Activated CD4-positive, alpha-beta memory T cell treated with anti-CD3 and anti-CD28 coated beads for 36 hours (primary cell): ENCODE results near the gene HUS1. TPM values are rescaled to one million over a fixed set of nuclear protein-coding genes. Genes with fewer than 3 reads are reported as not detected.
A peak's percentile ranks its signal among the peaks of the same experiment; 100 is the strongest.

Experiments
- CTCF ChIA-PET: fragments of 350-600 bp; sonication (Branson Sonifier 250); formaldehyde crosslinking; loops from one replicate; lab custom pipeline; 2021; ENCODE audit warnings: antibody characterized with exemption, inconsistent platforms; lab: Charles Lee
- POLR2A ChIA-PET: fragments of 350-600 bp; sonication (Branson Sonifier 250); formaldehyde crosslinking; loops from one replicate; lab custom pipeline; 2021; ENCODE audit warnings: antibody characterized with exemption; lab: Charles Lee
- DNase-seq: peaks from one replicate; pipeline ENCODE4 v3.0.0-alpha.2; 2020
- H3K27ac Mint-ChIP-seq: one replicate; pipeline ENCODE4 v1.8.0; 2021; ENCODE audit warnings: mixed read lengths
- H3K27me3 Mint-ChIP-seq: one replicate; pipeline ENCODE4 v1.8.0; 2021; ENCODE audit warnings: mixed read lengths
- H3K36me3 Mint-ChIP-seq: one replicate; pipeline ENCODE4 v1.8.0; 2021; ENCODE audit warnings: mixed read lengths
- H3K4me1 Mint-ChIP-seq: one replicate; pipeline ENCODE4 v1.8.0; 2021; ENCODE audit warnings: low read depth, mixed read lengths
- H3K4me3 Mint-ChIP-seq: one replicate; pipeline ENCODE4 v1.8.0; 2021; ENCODE audit warnings: mild to moderate bottlenecking, mixed read lengths
- H3K9me3 Mint-ChIP-seq: one replicate; pipeline ENCODE4 v1.8.0; 2021; ENCODE audit warnings: mixed read lengths
- intact Hi-C: fragments of 100-400 bp; cut with micrococcal nuclease; formaldehyde crosslinking; loops from one replicate; pipeline ENCODE4 v1.15.1; 2023
- total RNA-seq, 2 experiments: library from RNA; stranded (reverse); gene quantifications; one replicate each; pipeline ENCODE4 v1.2.3, GENCODE V29; 2021

HUS1 gene
- total RNA-seq, 2 experiments from 2014 or later = 38.6 to 38.9 TPM

- no peak for DNase-seq
- intact Hi-C loops = no loop called here
- peaks cover 4% of the 10 kb centered on the region for H3K4me1 Mint-ChIP-seq
- ChIA-PET POLR2A (no interaction called here), CTCF (interaction anchor here (0.7 to 0.9 kb wide), 2 partner anchors 9 to 156 kb away, joined by 3 to 4 read pairs; no protein-coding TSS in a partner anchor)
- H3K9me3 Mint-ChIP-seq = no peaks in the 10 kb centered on the region
- H3K36me3 Mint-ChIP-seq = peaks cover 14% of the 10 kb centered on the region
- no peak overlapping the region for H3K4me3 Mint-ChIP-seq
- no peaks in the 10 kb centered on the region for H3K27me3 Mint-ChIP-seq
- no peak overlapping the region for H3K27ac Mint-ChIP-seq
Observed at GRCh38 chr7:47954231-47954911, 25.0 kb downstream of the HUS1 start.

GRCh38 chr7:47953822-47954221 is 25.6 kb downstream of the HUS1 start:
- H3K4me1 Mint-ChIP-seq = peaks cover 4% of the 10 kb centered on the region
- intact Hi-C loops = no loop called here
- no peak overlapping the region for H3K4me3 Mint-ChIP-seq
- no peaks in the 10 kb centered on the region for H3K9me3 Mint-ChIP-seq
- H3K27me3 Mint-ChIP-seq = no peaks in the 10 kb centered on the region
- H3K27ac Mint-ChIP-seq = no peak overlapping the region
- peaks cover 14% of the 10 kb centered on the region for H3K36me3 Mint-ChIP-seq
- ChIA-PET CTCF (interaction anchor here (0.7 to 0.9 kb wide), 2 partner anchors 9 to 156 kb away, joined by 3 to 4 read pairs; no protein-coding TSS in a partner anchor), POLR2A (no interaction called here)
- no peak for DNase-seq

GRCh38 chr7:47952224-47952623 is 27.2 kb downstream of the HUS1 start:
- no peak for DNase-seq
- H3K27ac Mint-ChIP-seq = no peak overlapping the region
- H3K4me3 Mint-ChIP-seq = no peak overlapping the region
- H3K27me3 Mint-ChIP-seq = no peaks in the 10 kb centered on the region
- no peaks in the 10 kb centered on the region for H3K4me1 Mint-ChIP-seq
- ChIA-PET CTCF (interaction anchor here (0.8 to 1.3 kb wide), 3 partner anchors 14 to 201 kb away, joined by 3 to 5 read pairs (median 3); no protein-coding TSS in a partner anchor), POLR2A (interaction anchor here (1.0 kb wide), 1 partner anchor 21 kb away, joined by 3 read pairs; no protein-coding TSS in a partner anchor)
- no peaks in the 10 kb centered on the region for H3K9me3 Mint-ChIP-seq
- intact Hi-C loops = no loop called here
- H3K36me3 Mint-ChIP-seq = peaks cover 7% of the 10 kb centered on the region

- intact Hi-C loops = no loop called here
- Mint-ChIP-seq H3K4me3 (no peak overlapping the region), H3K4me1 (no peaks in the 10 kb centered on the region), H3K27ac (no peak overlapping the region), H3K36me3 (peaks cover 3% of the 10 kb centered on the region), H3K9me3 (no peaks in the 10 kb centered on the region), H3K27me3 (no peaks in the 10 kb centered on the region)
- POLR2A ChIA-PET = interaction anchor here (1.0 kb wide), 1 partner anchor 22 kb away, joined by 3 read pairs; no protein-coding TSS in a partner anchor
- DNase-seq = no peak
- CTCF ChIA-PET = interaction anchor here (0.9 kb wide), 1 partner anchor 13 kb away, joined by 5 read pairs; no protein-coding TSS in a partner anchor
Observed at GRCh38 chr7:47951374-47951773, 28.0 kb downstream of the HUS1 start.

- no peak overlapping the region for H3K4me3 Mint-ChIP-seq
- no peaks in the 10 kb centered on the region for H3K4me1 Mint-ChIP-seq
- ChIA-PET POLR2A (interaction anchor here (0.6 kb wide), 1 partner anchor 34 kb away, joined by 3 read pairs; no protein-coding TSS in a partner anchor), CTCF (no interaction called here)
- intact Hi-C loops = no loop called here
- no peak overlapping the region for H3K27ac Mint-ChIP-seq
- DNase-seq = no peak
- H3K9me3 Mint-ChIP-seq = no peaks in the 10 kb centered on the region
- no peaks in the 10 kb centered on the region for H3K27me3 Mint-ChIP-seq
- peaks cover 3% of the 10 kb centered on the region for H3K36me3 Mint-ChIP-seq
Observed at GRCh38 chr7:47950714-47951113, 28.7 kb downstream of the HUS1 start.

GRCh38 chr7:47949703-47950102 is 29.7 kb downstream of the HUS1 start:
- DNase-seq = no peak
- intact Hi-C loops = no loop called here
- Mint-ChIP-seq H3K4me3 (no peak overlapping the region), H3K36me3 (peaks cover under 1% of the 10 kb centered on the region), H3K4me1 (no peaks in the 10 kb centered on the region), H3K9me3 (no peaks in the 10 kb centered on the region), H3K27ac (no peak overlapping the region), H3K27me3 (no peaks in the 10 kb centered on the region)
- CTCF ChIA-PET = interaction anchor here (0.9 to 1.4 kb wide), 2 partner anchors 19 to 42 kb away, joined by 3 to 4 read pairs; no protein-coding TSS in a partner anchor
- POLR2A ChIA-PET = no interaction called here

GRCh38 chr7:47948141-47948790 is 31.1 kb downstream of the HUS1 start, which contains the start of gene PKD1L1:
TSS of gene PKD1L1 (minus strand) at chr7:47948466. CDS start at chr7:47948440, 26 bp downstream.
- H3K9me3 Mint-ChIP-seq = no peaks in the 10 kb centered on the region
- H3K36me3 Mint-ChIP-seq = no peaks in the 10 kb centered on the region
- POLR2A ChIA-PET = interaction anchor here (0.6 kb wide), 1 partner anchor 83 kb away, joined by 3 read pairs; no protein-coding TSS in a partner anchor
- intact Hi-C loops = no loop called here
- no peaks in the 10 kb centered on the region for H3K4me1 Mint-ChIP-seq
- H3K4me3 Mint-ChIP-seq = no peak within 1 kb of the TSS
- CTCF ChIA-PET = interaction anchor here (1.0 to 6.2 kb wide), 4 partner anchors 16 to 207 kb away, joined by 3 to 86 read pairs (median 4); no protein-coding TSS in a partner anchor
- DNase-seq = no peak
- no peaks in the 10 kb centered on the region for H3K27me3 Mint-ChIP-seq
- H3K27ac Mint-ChIP-seq = no peak within 1 kb of the TSS

- ChIA-PET CTCF (interaction anchor here (6.2 kb wide), 1 partner anchor 162 kb away, joined by 86 read pairs; no protein-coding TSS in a partner anchor), POLR2A (no interaction called here)
- H3K4me3 Mint-ChIP-seq = no peak overlapping the region
- H3K27me3 Mint-ChIP-seq = no peaks in the 10 kb centered on the region
- H3K4me1 Mint-ChIP-seq = no peaks in the 10 kb centered on the region
- H3K36me3 Mint-ChIP-seq = no peaks in the 10 kb centered on the region
- no peak for DNase-seq
- intact Hi-C loops = no loop called here
- H3K9me3 Mint-ChIP-seq = no peaks in the 10 kb centered on the region
- no peak overlapping the region for H3K27ac Mint-ChIP-seq
Observed at GRCh38 chr7:47947355-47947749, 32.1 kb downstream of the HUS1 start.

- DNase-seq = no peak
- no peaks in the 10 kb centered on the region for H3K36me3 Mint-ChIP-seq
- no peak overlapping the region for H3K4me3 Mint-ChIP-seq
- H3K9me3 Mint-ChIP-seq = no peaks in the 10 kb centered on the region
- H3K27me3 Mint-ChIP-seq = no peaks in the 10 kb centered on the region
- POLR2A ChIA-PET = no interaction called here
- CTCF ChIA-PET = interaction anchor here (6.2 kb wide), 1 partner anchor 163 kb away, joined by 86 read pairs; no protein-coding TSS in a partner anchor
- intact Hi-C loops = no loop called here
- H3K4me1 Mint-ChIP-seq = no peaks in the 10 kb centered on the region
- H3K27ac Mint-ChIP-seq = no peak overlapping the region
Observed at GRCh38 chr7:47946581-47947354, 32.6 kb downstream of the HUS1 start.

- H3K36me3 Mint-ChIP-seq = no peaks in the 10 kb centered on the region
- H3K4me1 Mint-ChIP-seq = no peaks in the 10 kb centered on the region
- no peaks in the 10 kb centered on the region for H3K9me3 Mint-ChIP-seq
- no peak overlapping the region for H3K4me3 Mint-ChIP-seq
- no peak overlapping the region for H3K27ac Mint-ChIP-seq
- H3K27me3 Mint-ChIP-seq = no peaks in the 10 kb centered on the region
- POLR2A ChIA-PET = interaction anchor here (2.2 kb wide), 1 partner anchor 165 kb away, joined by 9 read pairs; no protein-coding TSS in a partner anchor
- peak; percentile 81 for DNase-seq
- CTCF ChIA-PET = interaction anchor here (0.6 to 6.2 kb wide), 42 partner anchors 9 to 910 kb away, joined by 3 to 86 read pairs (median 4); partner anchors contain the start of gene UPP1
- intact Hi-C loops = loop anchor here (1.0 kb wide), 2 partner anchors 165 to 209 kb away; no protein-coding TSS in a partner anchor
Observed at GRCh38 chr7:47945261-47946015, 34.0 kb downstream of the HUS1 start.
